NK-92 treated with Interleukin-12 subunit alpha and Interleukin-12 subunit beta, amount 100 ng/mL, for 24 hours (cell line): ENCODE results near the gene PSD4.
A peak's percentile ranks its signal among the peaks of the same experiment; 100 is the strongest.

ENCODE experiments used
- DNase-seq: peaks from one replicate; lab custom pipeline; 2025; lab: John Stamatoyannopoulos, UW

PSD4 gene

GRCh38 chr2:113173542-113174375 is at the start of gene PSD4:
PSD4 (plus strand) TSS chr2:113173971; CDS start chr2:113182457, 8,486 bp downstream.
- peak; percentile 90 for DNase-seq

GRCh38 chr2:113124181-113124961 is 49.4 kb upstream of the PSD4 start:
- DNase-seq = no peak

GRCh38 chr2:113124984-113125855 is 48.6 kb upstream of the PSD4 start:
- no peak for DNase-seq

GRCh38 chr2:113126845-113127645 is 46.7 kb upstream of the PSD4 start, which contains the start of gene IL1RN:
IL1RN (plus strand) TSS chr2:113127598; CDS start chr2:113127625, 27 bp downstream.
- DNase-seq = peak; percentile 72

- no peak for DNase-seq
These were observed 45.9 kb upstream of the PSD4 start for GRCh38 chr2:113127646-113128570.

GRCh38 chr2:113129519-113130078 is 44.2 kb upstream of the PSD4 start:
- DNase-seq = no peak

- DNase-seq = no peak
These were observed 42.2 kb upstream of the PSD4 start for GRCh38 chr2:113131352-113132185.

GRCh38 chr2:113132414-113133021 is 41.3 kb upstream of the PSD4 start:
- DNase-seq = no peak

GRCh38 chr2:113133704-113134598 is 39.8 kb upstream of the PSD4 start:
- DNase-seq = peak; percentile 48

GRCh38 chr2:113134717-113135116 is 39.1 kb upstream of the PSD4 start:
- no peak for DNase-seq

- peak; percentile 45 for DNase-seq
These were observed 38.5 kb upstream of the PSD4 start for GRCh38 chr2:113135317-113135716.

- no peak for DNase-seq
These were observed 36.7 kb upstream of the PSD4 start for GRCh38 chr2:113136828-113137775.

GRCh38 chr2:113137827-113138226 is 35.9 kb upstream of the PSD4 start:
- DNase-seq = no peak

- DNase-seq = no peak
These were observed 35.1 kb upstream of the PSD4 start for GRCh38 chr2:113138428-113139322.

- DNase-seq = no peak
These were observed 32.3 kb upstream of the PSD4 start for GRCh38 chr2:113141451-113141850.
